ENCODE data around the gene ANKFN1. TPM values are rescaled to one million over a fixed set of nuclear protein-coding genes. Genes with fewer than 3 reads are reported as not detected.

The ANKFN1 gene
- total RNA-seq, 1 experiment from 2014 or later = not detected

DNA sequence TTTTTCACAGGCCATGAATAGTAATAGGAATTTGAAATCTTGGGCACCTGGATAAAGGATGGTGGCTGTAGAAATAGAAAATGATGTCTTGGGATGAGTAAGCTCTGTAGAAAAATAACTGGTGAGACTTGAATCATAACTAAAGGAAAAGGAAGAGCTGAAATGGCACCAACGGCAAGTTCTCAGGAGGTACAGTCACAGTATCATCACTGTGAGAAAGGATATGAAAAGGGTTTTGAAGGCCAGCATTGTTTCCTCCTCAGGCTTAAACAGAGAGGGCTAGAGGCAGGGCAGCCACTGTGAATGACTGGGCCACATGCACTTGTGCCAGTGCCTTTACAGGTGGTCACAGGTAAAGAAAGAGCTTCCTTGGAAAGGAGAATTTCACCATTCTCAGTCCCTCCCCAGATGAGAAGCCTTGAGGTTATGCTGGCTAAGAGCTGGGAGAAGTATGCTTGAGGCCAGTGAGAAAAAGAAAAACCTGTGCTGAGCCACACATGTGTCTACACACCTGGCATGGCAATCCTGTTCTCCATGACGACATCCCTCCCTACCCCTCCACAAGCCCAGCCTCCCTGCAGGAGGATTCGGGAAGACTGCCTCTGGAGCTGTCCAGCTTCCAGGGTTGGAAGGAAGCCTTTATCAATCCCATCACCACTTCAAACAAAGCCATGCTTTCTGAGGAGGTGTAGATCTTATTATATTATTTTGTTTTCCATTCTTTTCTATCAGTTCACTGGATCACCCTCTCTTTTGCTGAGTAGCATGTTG, 3.8 kb upstream of the ANKFN1 start:
- BruUV-seq (replicated peaks) = no TSS peak
- TF ChIP-seq, protein P1, sequence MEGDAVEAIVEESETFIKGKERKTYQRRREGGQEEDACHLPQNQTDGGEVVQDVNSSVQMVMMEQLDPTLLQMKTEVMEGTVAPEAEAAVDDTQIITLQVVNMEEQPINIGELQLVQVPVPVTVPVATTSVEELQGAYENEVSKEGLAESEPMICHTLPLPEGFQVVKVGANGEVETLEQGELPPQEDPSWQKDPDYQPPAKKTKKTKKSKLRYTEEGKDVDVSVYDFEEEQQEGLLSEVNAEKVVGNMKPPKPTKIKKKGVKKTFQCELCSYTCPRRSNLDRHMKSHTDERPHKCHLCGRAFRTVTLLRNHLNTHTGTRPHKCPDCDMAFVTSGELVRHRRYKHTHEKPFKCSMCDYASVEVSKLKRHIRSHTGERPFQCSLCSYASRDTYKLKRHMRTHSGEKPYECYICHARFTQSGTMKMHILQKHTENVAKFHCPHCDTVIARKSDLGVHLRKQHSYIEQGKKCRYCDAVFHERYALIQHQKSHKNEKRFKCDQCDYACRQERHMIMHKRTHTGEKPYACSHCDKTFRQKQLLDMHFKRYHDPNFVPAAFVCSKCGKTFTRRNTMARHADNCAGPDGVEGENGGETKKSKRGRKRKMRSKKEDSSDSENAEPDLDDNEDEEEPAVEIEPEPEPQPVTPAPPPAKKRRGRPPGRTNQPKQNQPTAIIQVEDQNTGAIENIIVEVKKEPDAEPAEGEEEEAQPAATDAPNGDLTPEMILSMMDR (conservative IDR thresholded peaks at IDR 0.05; ENCODE audit: low read depth, low read length) = no peak
- no peak for TF ChIP-seq EZH2 (IDR thresholded peaks at IDR 0.05; ENCODE audit: borderline replicate concordance, low read depth, low read length, poor library complexity, severe bottlenecking)
- ChIA-PET POLR2A (ENCODE audit: low non-redundant PET) (no interaction called here), CTCF (no interaction called here)
- Histone ChIP-seq H3K4me1 (ENCODE audit: insufficient read depth, low read length, poor library complexity, severe bottlenecking) (no peaks in the 10 kb centered on the region), H3K4me3 (ENCODE audit: low read depth, low read length, poor library complexity, severe bottlenecking) (no peak overlapping the region), H3K27ac (ENCODE audit: low read depth, low read length, poor library complexity, severe bottlenecking) (no peak overlapping the region), H3K9me3 (ENCODE audit: low read depth, low read length, poor library complexity, severe bottlenecking) (no peaks in the 10 kb centered on the region), H3K36me3 (ENCODE audit: insufficient read depth, low read length, poor library complexity, severe bottlenecking) (no peaks in the 10 kb centered on the region), H3K27me3 (replicated peaks; ENCODE audit: insufficient read depth, low read depth, low read length, poor library complexity) (peaks cover 12% of the 10 kb centered on the region)
- no peak for DNase-seq (ENCODE audit: low spot score)
- intact Hi-C loops (cut with micrococcal nuclease; ENCODE audit: unreplicated experiment) = no loop called here

DNA sequence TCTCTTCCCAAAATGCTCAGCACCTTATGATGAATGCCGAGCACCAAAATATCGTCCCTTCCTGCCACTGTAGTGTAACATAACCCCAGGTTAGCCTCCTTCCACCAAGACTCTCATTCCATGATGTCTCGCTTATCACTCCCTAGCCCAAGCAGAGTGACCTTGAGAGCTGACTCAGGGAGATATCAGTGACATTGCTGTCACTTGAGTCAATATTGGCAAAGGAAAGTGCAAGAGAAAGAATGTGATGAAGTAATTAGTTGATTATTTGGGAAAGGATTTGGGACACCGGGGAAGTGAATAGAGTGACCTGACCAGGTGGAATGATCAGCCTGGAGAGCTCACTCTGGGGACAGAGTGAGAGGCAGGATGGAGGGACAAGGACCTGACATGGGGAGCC, 2.6 kb upstream of the ANKFN1 start:
- H3K4me1 ChIP-seq (ENCODE audit: insufficient read depth, low read length, poor library complexity, severe bottlenecking) = no peaks in the 10 kb centered on the region
- ChIA-PET CTCF (no interaction called here), POLR2A (ENCODE audit: low non-redundant PET) (no interaction called here)
- DNase-seq (ENCODE audit: low spot score) = no peak
- no peaks in the 10 kb centered on the region for H3K9me3 ChIP-seq (ENCODE audit: low read depth, low read length, poor library complexity, severe bottlenecking)
- intact Hi-C loops (cut with micrococcal nuclease; ENCODE audit: unreplicated experiment) = no loop called here
- no peaks in the 10 kb centered on the region for H3K36me3 ChIP-seq (ENCODE audit: insufficient read depth, low read length, poor library complexity, severe bottlenecking)
- no peak overlapping the region for H3K27ac ChIP-seq (ENCODE audit: low read depth, low read length, poor library complexity, severe bottlenecking)
- peaks cover 14% of the 10 kb centered on the region for H3K27me3 ChIP-seq (replicated peaks; ENCODE audit: insufficient read depth, low read depth, low read length, poor library complexity)
- TF ChIP-seq, protein P1 (conservative IDR thresholded peaks at IDR 0.05; ENCODE audit: low read depth, low read length) = no peak
- TF ChIP-seq EZH2 (IDR thresholded peaks at IDR 0.05; ENCODE audit: borderline replicate concordance, low read depth, low read length, poor library complexity, severe bottlenecking) = no peak
- H3K4me3 ChIP-seq (ENCODE audit: low read depth, low read length, poor library complexity, severe bottlenecking) = no peak overlapping the region
- no TSS peak for BruUV-seq (replicated peaks)

DNA sequence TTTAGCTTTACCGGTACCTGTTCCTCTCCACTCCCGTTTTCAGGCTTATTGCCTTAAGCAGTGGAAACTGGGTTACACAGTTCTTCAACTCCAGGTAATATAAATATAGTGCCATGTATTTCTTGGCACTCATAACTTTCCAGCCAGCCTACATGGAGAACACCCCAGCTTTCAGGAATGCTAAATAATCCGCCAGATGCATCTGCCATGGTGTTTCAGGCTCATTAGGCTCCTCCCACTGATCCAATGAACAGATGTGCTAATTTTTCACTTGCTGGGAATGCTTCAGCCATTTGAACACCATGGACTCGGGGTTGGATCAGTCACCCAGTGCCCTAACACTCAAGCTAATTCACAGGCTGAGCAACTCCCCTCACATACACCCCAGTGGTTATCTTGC, 4.6 kb downstream of the ANKFN1 start:
- Histone ChIP-seq H3K4me3 (ENCODE audit: low read depth, low read length, poor library complexity, severe bottlenecking) (no peak overlapping the region), H3K27ac (ENCODE audit: low read depth, low read length, poor library complexity, severe bottlenecking) (no peak overlapping the region), H3K27me3 (replicated peaks; ENCODE audit: insufficient read depth, low read depth, low read length, poor library complexity) (peaks cover 12% of the 10 kb centered on the region), H3K9me3 (ENCODE audit: low read depth, low read length, poor library complexity, severe bottlenecking) (no peaks in the 10 kb centered on the region), H3K4me1 (ENCODE audit: insufficient read depth, low read length, poor library complexity, severe bottlenecking) (no peaks in the 10 kb centered on the region), H3K36me3 (ENCODE audit: insufficient read depth, low read length, poor library complexity, severe bottlenecking) (no peaks in the 10 kb centered on the region)
- no peak for TF ChIP-seq EZH2 (IDR thresholded peaks at IDR 0.05; ENCODE audit: borderline replicate concordance, low read depth, low read length, poor library complexity, severe bottlenecking)
- TF ChIP-seq, protein P1 (conservative IDR thresholded peaks at IDR 0.05; ENCODE audit: low read depth, low read length) = no peak
- intact Hi-C loops (cut with micrococcal nuclease; ENCODE audit: unreplicated experiment) = no loop called here
- ChIA-PET CTCF (no interaction called here), POLR2A (ENCODE audit: low non-redundant PET) (no interaction called here)
- no peak for DNase-seq (ENCODE audit: low spot score)
- BruUV-seq (replicated peaks) = no TSS peak

All from A673 (cell line).